K562 treated with DMSO at 1 percent for 4 hours (cell line): ENCODE data around the gene KCNQ5. TPM values are rescaled to one million over a fixed set of nuclear protein-coding genes. Genes with fewer than 3 reads are reported as not detected.

Experiments
- total RNA-seq: library from RNA; unstranded; fragments of 300-600 nt; gene quantifications from 2 replicates; pipeline ENCODE4 v1.2.3, GENCODE V29; 2022; ENCODE audit not compliant: insufficient read depth

Gene KCNQ5
- 0.83 and 1.9 TPM in 2 replicates for total RNA-seq

GRCh38 chr6:72621291-72622093 is at the start of gene KCNQ5:
Gene KCNQ5, plus strand, starts transcription at chr6:72622064.

GRCh38 chr6:73225396-73225795 is 603.5 kb downstream of the KCNQ5 start, which contains the start of gene KHDC1L:
Gene KHDC1L, minus strand, starts transcription at chr6:73225496. Its CDS starts 88 bp downstream, at chr6:73225408.

